Frontal cortex (tissue), 4 donors: ENCODE results near the gene LRTM1. TPM values are rescaled to one million over a fixed set of nuclear protein-coding genes. Genes with fewer than 3 reads are reported as not detected.

Source experiments
- DNase-seq, 2 donors: peaks; one replicate each; pipeline ENCODE4 v3.0.0; 2012; ENCODE audit warnings: low spot score in 2 of 2
- FAIRE-seq: peaks from 2 replicates; lab custom pipeline; 2012; peaks lifted over from hg19 to GRCh38; lab: Jason Lieb, UNC
- total RNA-seq: library from RNA; depleted of rRNA; stranded (reverse); fragments of >200 nt; gene quantifications from one replicate; pipeline ENCODE4 v1.2.3, GENCODE V29; 2014
- donor health status: control.
- donor health status: control.
- donor health status: control.

LRTM1 gene
- total RNA-seq, 1 donor from 2014 or later: not detected

DNA sequence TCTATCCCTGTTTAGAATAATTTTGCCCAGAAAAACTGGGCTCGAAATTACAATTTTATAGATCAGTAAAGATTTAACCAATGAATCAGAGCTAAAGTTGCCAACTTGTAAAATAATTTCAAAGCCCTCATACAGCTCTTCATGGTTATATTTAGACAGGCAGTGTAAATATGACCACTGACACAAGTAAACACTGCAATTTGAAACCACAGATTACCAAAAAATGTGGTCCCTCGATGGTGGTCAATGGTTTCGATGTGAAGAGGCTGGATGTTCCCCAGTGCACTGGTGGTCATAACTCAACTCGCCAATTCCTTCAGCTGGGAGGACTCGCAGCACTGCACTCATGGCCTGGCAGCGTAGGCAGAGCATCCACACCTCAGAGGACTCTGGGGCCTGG, 28.6 kb downstream of the LRTM1 start:
- FAIRE-seq (no peak), DNase-seq (no peak)

DNA sequence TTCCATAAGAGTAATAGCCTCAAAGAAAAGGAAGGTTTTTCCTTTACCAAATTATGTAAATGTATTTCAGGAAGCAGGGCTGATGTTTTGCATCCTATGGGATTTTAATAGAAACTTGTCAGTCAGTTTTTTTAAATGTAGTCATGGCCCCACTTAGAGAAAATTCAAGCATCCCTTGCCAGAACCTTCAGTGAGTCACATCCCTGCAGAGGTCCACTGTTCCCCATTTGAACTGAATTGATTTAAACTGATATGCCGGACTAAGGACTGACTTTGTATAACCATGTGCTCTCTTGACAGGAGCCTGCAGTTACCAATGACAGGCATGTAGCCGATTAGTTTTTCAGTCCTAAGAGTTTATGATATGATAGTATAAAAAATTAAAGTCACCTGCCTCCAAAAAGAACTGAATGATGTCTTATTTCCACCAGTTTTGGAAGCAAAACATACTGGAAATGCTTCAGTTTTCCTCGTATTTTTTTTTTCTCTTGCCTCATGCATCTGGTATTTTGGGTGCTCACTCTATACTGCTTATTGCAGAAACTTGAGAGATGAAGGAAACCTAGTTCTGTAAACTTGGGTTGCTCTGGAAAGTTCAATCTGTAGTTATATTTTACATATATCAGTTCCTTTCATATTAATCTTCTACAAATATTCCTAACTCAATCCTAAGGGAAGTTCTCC, 30.7 kb downstream of the LRTM1 start:
- FAIRE-seq (no peak), DNase-seq (no peak)

GRCh38 chr3:54895613-54896012, 32.2 kb downstream of the LRTM1 start:
- DNase-seq (no peak), FAIRE-seq (no peak)

DNA sequence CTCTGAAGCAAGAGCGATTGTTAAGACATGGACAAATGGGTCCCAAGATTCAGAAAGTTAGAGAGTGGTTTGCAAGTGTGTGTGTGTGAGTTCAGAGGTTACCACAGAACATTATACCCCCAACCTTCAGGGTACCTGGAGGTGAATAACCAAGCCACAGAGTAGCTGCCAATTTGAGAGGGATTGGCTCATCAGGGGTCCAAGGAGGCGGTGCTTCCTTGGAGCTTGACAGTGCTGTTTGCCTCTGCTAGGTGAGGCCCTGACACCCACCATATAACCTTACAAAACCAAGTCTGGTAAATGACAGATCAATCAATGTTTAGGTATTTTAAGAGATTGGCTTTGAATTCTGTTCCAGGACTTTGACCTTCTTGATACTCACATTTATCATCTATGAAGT, 35.7 kb downstream of the LRTM1 start:
- DNase-seq: no peak
- no peak for FAIRE-seq

DNA sequence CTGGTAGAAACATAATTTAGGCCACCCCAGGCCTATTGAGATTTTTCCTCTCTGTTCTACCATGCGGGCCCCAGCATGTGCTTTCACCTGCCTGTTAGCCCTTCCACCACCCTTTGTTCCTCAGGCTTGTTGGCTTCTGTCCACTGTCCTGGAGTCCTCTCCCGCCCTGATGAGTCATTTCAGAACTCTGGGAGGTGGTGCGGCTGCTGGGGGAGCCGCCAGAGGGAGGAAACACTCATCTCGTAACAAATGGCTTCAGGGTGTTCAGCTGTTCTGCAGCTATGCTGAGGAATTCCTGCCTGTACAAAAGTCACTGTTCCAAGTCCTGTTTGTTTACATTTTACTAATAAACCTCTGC, 36.3 kb downstream of the LRTM1 start:
- FAIRE-seq: no peak

GRCh38 chr3:54889731-54890130, 38.1 kb downstream of the LRTM1 start:
- no peak for FAIRE-seq
- DNase-seq: no peak

More for the DNA sequence above, 36.3 kb downstream of the LRTM1 start:
- peak; percentile 1 to 48 for DNase-seq

DNA sequence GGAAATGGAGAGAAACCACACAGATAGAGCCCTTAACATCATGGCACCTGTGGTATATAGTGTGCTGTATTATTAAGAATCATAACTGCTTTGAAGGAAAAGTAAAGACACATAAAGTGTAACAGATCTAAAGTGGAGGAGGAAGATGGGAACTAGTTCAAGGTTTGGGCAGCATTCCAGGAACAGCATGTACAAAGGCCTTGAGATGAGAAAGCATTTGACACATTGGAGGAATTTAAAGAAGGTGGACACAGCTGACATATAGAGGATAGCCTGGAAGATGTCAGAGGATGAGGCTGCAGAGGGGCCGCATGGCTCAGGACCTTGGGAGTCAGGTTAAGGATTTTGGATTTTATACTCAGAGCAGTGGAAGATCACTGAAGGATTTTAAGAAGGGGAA, 39.0 kb downstream of the LRTM1 start:
- FAIRE-seq (no peak), DNase-seq (no peak)

DNA sequence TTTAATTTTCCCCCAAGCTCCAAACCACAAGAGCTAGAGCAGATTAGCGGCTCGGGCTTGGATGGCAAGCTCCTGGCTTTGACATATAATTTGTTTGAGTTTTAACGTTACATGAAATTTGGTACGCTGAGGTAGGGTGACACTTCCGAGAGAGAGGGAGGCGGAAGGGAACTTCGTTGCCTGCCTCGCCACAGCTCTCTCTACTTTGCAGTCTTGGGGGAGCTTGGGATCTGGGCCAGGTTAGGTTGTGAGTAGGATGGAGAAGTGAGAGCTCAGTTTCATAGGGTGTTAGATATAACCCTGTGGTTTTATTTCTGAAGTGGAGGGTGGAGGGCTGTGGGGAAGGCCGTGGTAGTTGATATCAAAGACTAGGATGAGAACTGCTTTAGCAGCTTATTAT, 39.7 kb downstream of the LRTM1 start:
- no peak for FAIRE-seq
- DNase-seq: no peak

GRCh38 chr3:54882129-54882833, 45.6 kb downstream of the LRTM1 start:
- FAIRE-seq (no peak), DNase-seq (no peak)

- DNase-seq (no peak), FAIRE-seq (no peak)
Observed at GRCh38 chr3:54878145-54878544, 49.7 kb downstream of the LRTM1 start.

- DNase-seq (no peak), FAIRE-seq (no peak)
Observed at GRCh38 chr3:54877730-54878129, 50.1 kb downstream of the LRTM1 start.

DNA sequence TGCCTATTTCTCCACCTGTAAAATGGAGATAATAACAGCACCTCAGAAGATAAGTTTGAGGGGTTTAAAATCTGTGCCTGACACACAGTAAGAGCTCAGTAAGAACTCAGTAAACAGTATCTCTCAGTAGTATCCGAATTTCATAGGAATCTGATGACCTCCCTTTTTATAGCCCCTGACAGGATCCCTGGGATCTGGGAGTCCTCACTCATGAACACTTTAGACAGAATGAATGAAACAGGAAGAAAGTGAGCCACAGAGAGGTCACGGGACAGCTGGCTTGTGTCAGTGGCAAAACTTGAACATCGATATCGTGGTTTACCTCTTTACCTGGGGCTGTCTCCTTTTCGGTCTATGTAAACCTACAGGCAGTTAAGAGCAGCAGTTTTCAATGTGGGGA, 51.2 kb downstream of the LRTM1 start:
- no peak for DNase-seq
- no peak for FAIRE-seq

DNA sequence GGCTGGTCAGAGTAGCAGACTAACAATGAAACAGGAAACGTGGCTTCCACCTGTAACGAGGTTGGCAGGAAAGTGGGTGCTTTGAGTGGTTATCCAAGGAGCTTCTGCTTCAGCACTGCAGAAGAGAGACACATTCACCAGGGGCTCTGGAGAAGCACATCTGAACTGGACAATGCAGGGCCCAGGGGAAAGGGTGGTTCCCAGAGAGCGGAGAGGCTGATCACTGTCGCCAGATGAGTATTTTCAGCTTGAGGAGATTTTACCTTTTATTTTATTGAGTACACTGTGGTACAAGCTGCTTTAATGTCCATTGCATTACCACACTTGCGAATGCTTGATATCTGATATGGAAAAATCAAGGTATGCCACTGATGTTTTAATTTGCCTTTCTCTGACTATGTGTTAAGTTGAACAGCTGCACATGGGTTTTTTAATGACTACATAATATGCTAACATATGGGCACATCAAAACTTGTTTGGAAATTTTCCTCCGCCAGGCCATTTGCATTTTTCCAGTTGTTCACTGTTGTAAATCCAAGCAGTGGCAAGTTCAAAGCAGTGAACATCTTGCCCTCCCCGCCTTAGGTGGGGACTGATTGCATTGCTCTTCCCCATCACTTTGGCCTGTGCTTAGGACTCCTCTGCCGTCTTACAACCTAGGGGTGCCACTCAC, 52.1 kb downstream of the LRTM1 start:
- FAIRE-seq (no peak), DNase-seq (no peak)

- no peak for FAIRE-seq
- DNase-seq: no peak
Observed at GRCh38 chr3:54874816-54875556, 52.9 kb downstream of the LRTM1 start.

DNA sequence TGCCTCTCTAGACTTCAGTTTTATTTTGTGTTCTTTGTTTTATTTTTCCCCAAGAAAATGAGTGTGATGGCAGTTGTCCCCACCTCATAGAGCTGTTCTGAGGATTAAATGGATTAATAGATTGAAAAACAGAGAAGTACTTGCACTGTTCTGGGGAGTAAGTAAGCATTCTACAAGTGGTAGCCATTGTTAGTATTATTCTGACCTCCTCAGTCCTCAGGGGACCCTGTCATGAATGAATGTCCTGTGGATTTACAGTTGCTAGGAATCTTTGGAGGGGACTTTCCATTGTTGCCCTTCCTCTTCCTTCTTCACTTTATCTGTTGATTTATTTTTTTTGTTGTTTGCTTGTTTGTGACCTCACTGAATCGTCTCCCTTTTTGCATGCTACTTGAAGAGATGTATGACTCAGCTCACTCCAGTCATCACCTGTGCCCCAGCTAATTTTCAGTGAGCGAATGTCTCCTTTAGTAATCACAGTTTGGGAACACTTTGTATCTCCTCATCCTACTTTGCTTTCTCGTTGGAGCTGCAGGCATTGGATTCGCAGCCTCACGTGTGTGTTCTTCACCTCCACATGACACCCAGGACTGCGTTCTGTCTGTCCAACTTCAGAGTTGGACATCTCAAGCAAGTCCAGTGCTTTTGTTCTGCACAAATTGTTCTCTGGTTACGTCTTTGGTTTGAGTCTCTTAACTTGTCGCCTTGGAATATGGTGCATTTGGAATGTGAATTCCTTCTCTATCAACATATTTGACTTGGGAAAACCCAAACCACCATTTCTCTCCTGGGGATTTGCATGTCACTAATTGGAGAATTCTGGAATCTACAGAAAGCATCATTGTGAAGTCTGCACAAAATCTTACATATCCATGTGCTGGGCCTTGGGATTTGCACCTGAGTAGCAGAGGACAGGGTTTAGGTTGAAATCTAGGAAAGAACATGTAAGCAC, 54.5 kb downstream of the LRTM1 start:
- DNase-seq: no peak
- no peak for FAIRE-seq

- DNase-seq: no peak
- no peak for FAIRE-seq
Observed at GRCh38 chr3:54871867-54872266, 56.0 kb downstream of the LRTM1 start.

- FAIRE-seq: peak; percentile 13
Observed at GRCh38 chr3:54870423-54870822, 57.4 kb downstream of the LRTM1 start.

More at GRCh38 chr3:54870423-54870822, 57.4 kb downstream of the LRTM1 start:
- peak; percentile 20 to 37 for DNase-seq
